Gastroesophageal sphincter (tissue), 3 donors: Measurements from ENCODE around the gene PRKRIP1.

ENCODE experiments used
- CTCF ChIP-seq, 4 experiments: fragments of 200-600 bp in 2 of 4; fragments of 450-650 bp in 2 of 4; sonication (generic) in 1 of 4; IDR thresholded peaks; one replicate each; pipeline ENCODE4 v1.5.1; 2017 to 2019; ENCODE audit warnings: antibody characterized with exemption in 4 of 4, mild to moderate bottlenecking in 2 of 4, moderate library complexity in 2 of 4
- POLR2A ChIP-seq, 2 donors: fragments of 450-650 bp; IDR thresholded peaks; one replicate each; pipeline ENCODE4 v1.6.1; 2017; ENCODE audit warnings: antibody characterized with exemption in 2 of 2, mild to moderate bottlenecking in 2 of 2, moderate library complexity in 1 of 2
- POLR2AphosphoS5 ChIP-seq: sonication (generic); formaldehyde crosslinking; IDR thresholded peaks from one replicate; pipeline ENCODE4 v1.6.1; 2017; ENCODE audit warnings: antibody characterized with exemption

- TF ChIP-seq POLR2A (IDR thresholded peaks at IDR 0.05) (no peak), CTCF (IDR thresholded peaks at IDR 0.05) (no peak), POLR2AphosphoS5 (no peak)
These were observed 58.3 kb downstream of the PRKRIP1 start for GRCh38 chr7:102454468-102454867.
